Activated naive CD8-positive, alpha-beta T cell treated with anti-CD3 and anti-CD28 coated beads, Interleukin-2, amount 10 ng/mL, durations not matched to agents 7 days and 5 days (primary cell): Measurements from ENCODE around the gene FGF14. TPM values are rescaled to one million over a fixed set of nuclear protein-coding genes. Genes with fewer than 3 reads are reported as not detected.

Experiments
- ATAC-seq: fragments of 150-1000 bp; cut with Tn5 transposase; one replicate; pipeline ENCODE4 v1.10.0; 2021; ENCODE audit warnings: low read depth, moderate library complexity
- POLR2A ChIA-PET: fragments of 350-600 bp; sonication (Branson Sonifier 250); formaldehyde crosslinking; loops from one replicate; lab custom pipeline; 2021; ENCODE audit warnings: antibody characterized with exemption; lab: Charles Lee
- DNase-seq: peaks from one replicate; pipeline ENCODE4 v3.0.0; 2021
- H3K27ac Mint-ChIP-seq: one replicate; pipeline ENCODE4 v1.8.0; 2022; ENCODE audit warnings: mild to moderate bottlenecking, mixed read lengths
- H3K27me3 Mint-ChIP-seq: one replicate; pipeline ENCODE4 v1.8.0; 2022; ENCODE audit warnings: mild to moderate bottlenecking, moderate library complexity, mixed read lengths
- H3K36me3 Mint-ChIP-seq: one replicate; pipeline ENCODE4 v1.8.0; 2021; ENCODE audit warnings: mild to moderate bottlenecking, mixed read lengths
- H3K4me1 Mint-ChIP-seq: one replicate; pipeline ENCODE4 v1.8.0; 2021; ENCODE audit warnings: mixed read lengths
- H3K4me3 Mint-ChIP-seq: one replicate; pipeline ENCODE4 v1.8.0; 2022; ENCODE audit warnings: mild to moderate bottlenecking, moderate library complexity, mixed read lengths
- H3K9me3 Mint-ChIP-seq: one replicate; pipeline ENCODE4 v1.8.0; 2021; ENCODE audit warnings: mixed read lengths
- total RNA-seq, 2 experiments: library from RNA; stranded (reverse); gene quantifications; one replicate each; pipeline ENCODE4 v1.2.3, GENCODE V29; 2021

The FGF14 gene
- total RNA-seq, 2 experiments from 2014 or later, result 0.03 TPM; not detected in 1

DNA sequence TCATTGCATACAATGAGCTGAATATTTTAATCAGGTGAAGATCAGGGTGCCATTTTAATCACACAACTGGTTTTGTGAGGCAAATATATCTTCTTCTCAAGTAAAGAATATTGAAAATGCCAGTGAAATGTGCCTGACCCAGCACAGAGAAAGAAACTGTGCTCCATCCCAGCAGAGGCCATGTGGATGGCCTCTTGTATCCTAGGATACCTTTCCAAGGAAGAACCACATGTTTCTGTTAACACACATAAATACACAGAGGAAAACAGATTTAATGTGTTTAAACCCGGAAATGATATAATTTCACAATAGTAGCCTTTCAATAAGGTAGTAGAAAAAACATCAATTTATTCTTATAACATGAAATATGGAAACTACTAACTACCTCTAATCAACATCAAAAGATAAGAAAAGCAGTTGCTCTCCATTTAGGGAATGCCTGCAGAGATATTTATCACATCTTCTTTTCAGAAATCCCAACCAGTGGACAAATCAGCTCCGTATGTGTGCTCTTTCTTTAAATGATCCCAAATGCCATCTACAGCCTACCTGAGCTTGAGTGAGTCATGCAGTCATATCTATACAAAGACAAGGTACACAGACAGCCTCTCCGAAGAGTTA, 157.1 kb downstream of the FGF14 start:
- Mint-ChIP-seq H3K9me3 (no peaks in the 10 kb centered on the region), H3K27me3 (peaks cover 2% of the 10 kb centered on the region), H3K4me1 (no peaks in the 10 kb centered on the region), H3K36me3 (no peaks in the 10 kb centered on the region), H3K27ac (no peak overlapping the region), H3K4me3 (no peak overlapping the region)
- no peak for DNase-seq
- POLR2A ChIA-PET, result no interaction called here
- no peak for ATAC-seq

DNA sequence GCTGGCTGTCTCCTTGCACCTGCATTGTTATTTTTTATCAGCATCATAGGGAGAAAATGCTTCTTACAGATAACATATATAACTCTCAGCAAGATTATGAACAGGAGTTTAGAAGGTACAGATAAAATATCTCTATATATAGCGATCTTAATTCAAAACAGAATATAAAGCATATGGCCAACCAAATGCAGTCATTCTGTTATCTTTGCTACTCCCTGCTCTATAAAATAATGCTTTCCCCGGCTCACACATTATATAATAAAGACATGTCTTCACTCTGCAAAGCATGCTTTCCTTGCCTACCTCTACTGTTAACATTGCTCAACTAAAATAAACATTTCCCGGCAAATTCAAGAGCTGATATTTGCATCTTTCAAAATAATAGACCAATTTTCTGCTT, 161.7 kb downstream of the FGF14 start:
- no peak overlapping the region for H3K4me3 Mint-ChIP-seq
- no peaks in the 10 kb centered on the region for H3K36me3 Mint-ChIP-seq
- H3K4me1 Mint-ChIP-seq, result no peaks in the 10 kb centered on the region
- POLR2A ChIA-PET, result no interaction called here
- no peak for ATAC-seq
- DNase-seq, result no peak
- no peaks in the 10 kb centered on the region for H3K9me3 Mint-ChIP-seq
- peaks cover 2% of the 10 kb centered on the region for H3K27me3 Mint-ChIP-seq
- no peak overlapping the region for H3K27ac Mint-ChIP-seq

- Mint-ChIP-seq H3K27ac (no peak overlapping the region), H3K4me1 (peaks cover 7% of the 10 kb centered on the region), H3K27me3 (peaks cover 2% of the 10 kb centered on the region), H3K9me3 (peaks cover 1% of the 10 kb centered on the region), H3K36me3 (no peaks in the 10 kb centered on the region), H3K4me3 (no peak overlapping the region)
- no peak for DNase-seq
- ATAC-seq, result no peak
- POLR2A ChIA-PET, result no interaction called here
Measured at GRCh38 chr13:102237230-102237629, 164.6 kb downstream of the FGF14 start.

DNA sequence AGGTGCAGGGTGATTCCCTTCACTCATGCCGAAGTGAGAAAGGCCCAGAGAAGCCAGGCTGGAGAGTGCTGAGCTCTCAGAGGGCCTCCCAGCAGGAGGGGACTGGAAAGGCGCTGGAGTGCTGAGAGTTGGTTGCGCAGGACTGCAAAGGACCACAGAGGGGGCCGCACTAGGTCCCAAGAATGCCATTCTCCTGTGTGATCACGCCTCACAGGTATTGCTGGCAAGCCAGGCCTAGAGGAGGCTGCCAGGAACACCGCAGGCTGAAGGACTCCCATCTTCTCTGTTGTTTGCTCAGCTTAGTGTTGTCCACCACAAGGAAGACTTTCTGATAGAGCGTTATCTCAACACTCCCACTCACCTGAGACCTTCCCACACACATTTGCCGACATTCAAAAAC, 165.0 kb downstream of the FGF14 start:
- POLR2A ChIA-PET, result no interaction called here
- no peak for ATAC-seq

DNA sequence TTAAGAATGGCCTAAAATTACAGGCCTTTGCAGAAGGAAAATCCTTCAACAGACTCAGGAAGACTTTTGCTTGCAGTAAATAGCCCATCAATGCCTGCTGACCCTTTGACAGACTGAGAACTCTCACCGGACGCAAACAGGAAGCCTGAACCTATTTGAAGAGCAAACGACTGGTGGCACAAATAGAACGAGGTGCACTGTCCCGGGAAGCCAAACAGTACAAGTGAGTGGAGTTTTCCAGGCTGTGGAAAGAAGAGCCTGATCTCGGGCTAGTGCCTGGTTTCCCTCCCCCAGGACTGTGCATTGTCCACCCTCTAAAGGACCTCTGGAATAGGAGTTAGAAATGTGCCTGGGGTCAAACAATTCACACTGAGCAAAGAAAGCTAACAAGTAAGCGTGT, 165.5 kb downstream of the FGF14 start:
- POLR2A ChIA-PET, result no interaction called here
- no peaks in the 10 kb centered on the region for H3K27me3 Mint-ChIP-seq

More for the DNA sequence above, 165.0 kb downstream of the FGF14 start:
- H3K27ac Mint-ChIP-seq, result no peak overlapping the region
- peaks cover 1% of the 10 kb centered on the region for H3K9me3 Mint-ChIP-seq
- H3K36me3 Mint-ChIP-seq, result no peaks in the 10 kb centered on the region
- peaks cover 7% of the 10 kb centered on the region for H3K4me1 Mint-ChIP-seq
- peaks cover 2% of the 10 kb centered on the region for H3K27me3 Mint-ChIP-seq
- no peak overlapping the region for H3K4me3 Mint-ChIP-seq
- DNase-seq, result no peak

GRCh38 chr13:102235689-102236088, 166.2 kb downstream of the FGF14 start:
- ATAC-seq, result no peak
- POLR2A ChIA-PET, result no interaction called here

More for the DNA sequence above, 165.5 kb downstream of the FGF14 start:
- H3K4me1 Mint-ChIP-seq, result peaks cover 7% of the 10 kb centered on the region
- DNase-seq, result no peak
- no peak for ATAC-seq
- no peaks in the 10 kb centered on the region for H3K36me3 Mint-ChIP-seq
- H3K27ac Mint-ChIP-seq, result no peak overlapping the region
- no peak overlapping the region for H3K4me3 Mint-ChIP-seq
- H3K9me3 Mint-ChIP-seq, result peaks cover 1% of the 10 kb centered on the region

DNA sequence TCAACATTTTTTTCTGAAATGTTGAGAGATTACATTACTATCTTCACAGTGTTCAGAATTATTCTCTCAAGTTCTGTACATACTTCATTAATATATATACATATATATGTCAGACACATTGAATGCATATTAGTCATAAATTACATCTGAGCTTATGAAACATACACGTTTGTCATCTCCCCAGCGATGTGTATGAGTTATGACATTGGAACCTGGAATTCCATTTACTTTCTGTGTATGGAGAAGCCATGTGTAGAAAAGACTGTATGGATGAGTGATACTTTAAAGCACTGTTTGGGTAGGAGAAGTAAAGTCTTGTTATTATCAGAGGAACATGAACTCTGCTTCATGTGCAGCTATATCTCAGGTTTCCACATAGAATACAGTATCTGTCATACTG, 167.2 kb downstream of the FGF14 start:
- DNase-seq, result no peak
- H3K27me3 Mint-ChIP-seq, result peaks cover 3% of the 10 kb centered on the region
- H3K36me3 Mint-ChIP-seq, result no peaks in the 10 kb centered on the region
- POLR2A ChIA-PET, result no interaction called here
- peaks cover 7% of the 10 kb centered on the region for H3K4me1 Mint-ChIP-seq
- no peak for ATAC-seq
- no peak overlapping the region for H3K27ac Mint-ChIP-seq
- H3K9me3 Mint-ChIP-seq, result peaks cover 1% of the 10 kb centered on the region
- H3K4me3 Mint-ChIP-seq, result no peak overlapping the region

More at GRCh38 chr13:102235689-102236088, 166.2 kb downstream of the FGF14 start:
- Mint-ChIP-seq H3K9me3 (peaks cover 1% of the 10 kb centered on the region), H3K27ac (no peak overlapping the region), H3K36me3 (no peaks in the 10 kb centered on the region), H3K4me1 (peaks cover 7% of the 10 kb centered on the region), H3K27me3 (no peaks in the 10 kb centered on the region), H3K4me3 (no peak overlapping the region)
- no peak for DNase-seq

DNA sequence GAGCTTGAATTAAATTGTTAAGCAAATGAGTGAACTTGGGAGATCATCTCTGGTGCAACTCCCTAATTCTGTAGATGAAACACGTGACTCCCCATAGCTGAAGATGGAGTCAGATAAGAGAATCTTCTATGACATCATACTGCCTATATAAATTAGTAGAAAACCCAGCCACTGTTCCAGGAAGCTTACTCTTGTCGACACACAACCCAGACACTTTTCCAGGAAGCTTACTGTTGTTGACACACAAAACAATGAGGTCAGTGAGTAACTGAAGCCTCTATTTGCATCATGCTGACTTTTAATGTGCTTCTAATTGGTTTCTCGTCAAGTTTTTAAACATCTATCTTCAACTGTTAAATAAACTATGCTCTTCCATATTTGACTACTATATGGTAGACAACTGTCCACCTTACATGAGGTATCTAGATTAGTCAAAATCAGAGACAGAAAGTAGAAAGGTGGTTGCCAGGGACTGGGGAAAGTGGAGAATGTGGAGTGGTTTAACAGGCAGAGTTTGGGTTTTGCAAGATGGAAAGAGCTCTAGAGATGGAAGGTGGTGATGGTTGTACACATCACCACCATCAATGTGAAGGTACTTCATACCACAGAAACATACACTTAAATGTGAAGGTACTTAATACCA, 168.2 kb downstream of the FGF14 start:
- Mint-ChIP-seq H3K9me3 (peaks cover 1% of the 10 kb centered on the region), H3K36me3 (no peaks in the 10 kb centered on the region), H3K4me3 (no peak overlapping the region), H3K27ac (peak overlapping the region; percentile 67), H3K4me1 (peaks cover 7% of the 10 kb centered on the region), H3K27me3 (peaks cover 5% of the 10 kb centered on the region)
- DNase-seq (no peak), ATAC-seq (peak; percentile 58)
- POLR2A ChIA-PET, result no interaction called here

DNA sequence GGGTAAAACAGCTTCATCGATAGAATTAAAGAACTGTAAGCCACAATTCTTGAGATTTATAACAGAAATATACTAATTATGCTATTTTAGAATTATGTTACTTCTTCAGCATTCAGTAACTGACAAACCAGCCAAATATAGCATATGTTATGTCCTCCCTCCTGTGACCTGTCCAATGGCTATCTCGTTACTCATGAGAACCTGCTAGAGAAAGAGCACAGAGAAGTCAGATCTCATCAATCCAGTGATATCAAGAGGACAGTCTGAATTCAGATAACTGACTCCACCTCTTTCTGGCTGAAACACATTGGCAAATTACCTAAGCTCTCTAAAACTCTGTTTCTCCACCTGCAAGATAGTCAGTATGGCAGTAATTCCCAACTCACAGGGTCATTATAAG, 170.4 kb downstream of the FGF14 start:
- H3K27me3 Mint-ChIP-seq, result peaks cover 6% of the 10 kb centered on the region
- peaks cover 7% of the 10 kb centered on the region for H3K4me1 Mint-ChIP-seq
- no peaks in the 10 kb centered on the region for H3K36me3 Mint-ChIP-seq
- H3K9me3 Mint-ChIP-seq, result peaks cover 1% of the 10 kb centered on the region
- no peak overlapping the region for H3K4me3 Mint-ChIP-seq
- no peak overlapping the region for H3K27ac Mint-ChIP-seq
- ATAC-seq, result no peak
- DNase-seq, result no peak
- POLR2A ChIA-PET, result no interaction called here

DNA sequence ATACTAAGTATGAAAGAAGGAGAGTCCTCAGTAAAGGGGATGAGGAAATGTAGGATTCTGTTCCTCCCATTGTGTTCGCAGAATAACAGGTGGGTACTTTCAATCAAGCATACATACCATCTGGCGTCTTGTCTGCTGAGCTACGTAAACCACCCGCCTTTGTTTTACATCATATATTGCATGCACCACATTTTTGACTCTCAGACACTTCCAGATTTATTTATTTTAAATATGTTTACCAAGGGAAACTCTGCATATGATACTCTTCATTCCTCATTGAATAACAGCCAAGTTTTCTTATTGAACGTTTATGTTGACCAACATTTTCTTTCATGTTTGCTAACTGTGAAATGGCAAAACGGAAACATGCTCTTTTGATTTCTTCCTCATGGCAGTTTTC, 174.1 kb downstream of the FGF14 start:
- Mint-ChIP-seq H3K4me3 (no peak overlapping the region), H3K9me3 (no peaks in the 10 kb centered on the region), H3K36me3 (no peaks in the 10 kb centered on the region), H3K27ac (no peak overlapping the region), H3K4me1 (no peaks in the 10 kb centered on the region), H3K27me3 (peaks cover 7% of the 10 kb centered on the region)
- DNase-seq (no peak), ATAC-seq (no peak)
- POLR2A ChIA-PET, result no interaction called here

GRCh38 chr13:102226591-102226990, 175.3 kb downstream of the FGF14 start:
- Mint-ChIP-seq H3K27me3 (peaks cover 7% of the 10 kb centered on the region), H3K4me3 (no peak overlapping the region), H3K9me3 (no peaks in the 10 kb centered on the region), H3K27ac (no peak overlapping the region), H3K36me3 (no peaks in the 10 kb centered on the region), H3K4me1 (no peaks in the 10 kb centered on the region)
- ATAC-seq (no peak), DNase-seq (no peak)
- POLR2A ChIA-PET, result no interaction called here

- Mint-ChIP-seq H3K4me3 (no peak overlapping the region), H3K4me1 (no peaks in the 10 kb centered on the region), H3K36me3 (no peaks in the 10 kb centered on the region), H3K27ac (no peak overlapping the region), H3K27me3 (peaks cover 7% of the 10 kb centered on the region), H3K9me3 (no peaks in the 10 kb centered on the region)
- ATAC-seq, result no peak
- POLR2A ChIA-PET, result no interaction called here
- DNase-seq, result no peak
Measured at GRCh38 chr13:102225892-102226291, 176.0 kb downstream of the FGF14 start.

GRCh38 chr13:102220681-102221228, 181.1 kb downstream of the FGF14 start:
- DNase-seq (no peak), ATAC-seq (no peak)
- H3K9me3 Mint-ChIP-seq, result no peaks in the 10 kb centered on the region
- H3K27ac Mint-ChIP-seq, result no peak overlapping the region
- no peaks in the 10 kb centered on the region for H3K36me3 Mint-ChIP-seq
- no peaks in the 10 kb centered on the region for H3K27me3 Mint-ChIP-seq
- POLR2A ChIA-PET, result no interaction called here
- no peak overlapping the region for H3K4me3 Mint-ChIP-seq
- no peaks in the 10 kb centered on the region for H3K4me1 Mint-ChIP-seq

DNA sequence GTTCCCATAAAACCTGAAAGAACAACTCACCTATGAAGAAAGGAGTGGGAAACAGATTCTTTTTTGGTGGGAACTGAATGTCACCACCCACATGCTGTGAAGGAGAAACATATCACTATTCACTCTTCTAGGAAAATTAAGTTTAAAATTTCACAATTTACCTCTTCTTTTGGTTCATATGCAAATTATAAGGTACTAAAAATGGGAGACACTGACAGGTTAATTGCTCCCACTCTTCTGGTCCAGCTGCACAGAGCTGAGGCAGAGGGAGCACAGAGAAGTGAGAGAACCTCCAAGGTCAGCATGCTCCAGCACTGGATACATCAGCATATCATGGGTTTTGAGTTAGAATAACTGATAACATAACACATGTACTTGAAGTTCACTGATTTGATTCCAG, 186.9 kb downstream of the FGF14 start:
- POLR2A ChIA-PET, result no interaction called here
- no peaks in the 10 kb centered on the region for H3K36me3 Mint-ChIP-seq
- H3K27ac Mint-ChIP-seq, result no peak overlapping the region
- DNase-seq, result no peak
- ATAC-seq, result no peak
- no peak overlapping the region for H3K4me3 Mint-ChIP-seq
- no peaks in the 10 kb centered on the region for H3K9me3 Mint-ChIP-seq
- no peaks in the 10 kb centered on the region for H3K4me1 Mint-ChIP-seq
- H3K27me3 Mint-ChIP-seq, result no peaks in the 10 kb centered on the region
